B cell (primary cell): Measurements from ENCODE around the gene HAUS3.
"Not testable (repeated sequence)": the region's sequence is repeated elsewhere in the genome, so short reads cannot be mapped to it uniquely, and the experiment has no call there.

Experiments used
- EZH2 ChIP-seq: IDR thresholded peaks from 2 replicates; pipeline ENCODE4 v1.6.1; 2012; ENCODE audit warnings: borderline replicate concordance, low read depth, mild to moderate bottlenecking, moderate library complexity, low read length; ENCODE audit not compliant: insufficient read depth, poor library complexity, severe bottlenecking
- TF ChIP-seq, protein P1 (sequence below): fragments of 200-600 bp; IDR thresholded peaks from one replicate; pipeline ENCODE4 v1.8.0; 2022; ENCODE audit warnings: antibody characterized with exemption, mild to moderate bottlenecking

DNA sequence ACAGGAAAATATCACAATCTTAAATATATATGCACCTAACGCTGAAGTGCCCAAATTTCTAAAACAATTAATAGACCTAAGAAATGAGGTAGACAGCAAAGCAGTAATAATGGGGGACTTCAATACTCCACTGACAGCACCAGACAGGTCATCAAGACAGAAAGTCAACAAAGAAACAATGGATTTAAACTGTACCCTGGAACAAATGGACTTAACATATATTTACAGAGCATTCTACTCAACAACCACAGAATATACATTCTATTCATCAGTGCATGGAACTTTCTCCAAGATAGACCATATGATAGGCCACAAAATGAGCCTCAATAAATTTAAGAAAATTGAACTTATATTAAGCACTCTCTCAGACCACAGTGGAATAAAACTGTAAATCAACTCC lies 39.1 kb downstream of the HAUS3 start:
- TF ChIP-seq, protein P1, sequence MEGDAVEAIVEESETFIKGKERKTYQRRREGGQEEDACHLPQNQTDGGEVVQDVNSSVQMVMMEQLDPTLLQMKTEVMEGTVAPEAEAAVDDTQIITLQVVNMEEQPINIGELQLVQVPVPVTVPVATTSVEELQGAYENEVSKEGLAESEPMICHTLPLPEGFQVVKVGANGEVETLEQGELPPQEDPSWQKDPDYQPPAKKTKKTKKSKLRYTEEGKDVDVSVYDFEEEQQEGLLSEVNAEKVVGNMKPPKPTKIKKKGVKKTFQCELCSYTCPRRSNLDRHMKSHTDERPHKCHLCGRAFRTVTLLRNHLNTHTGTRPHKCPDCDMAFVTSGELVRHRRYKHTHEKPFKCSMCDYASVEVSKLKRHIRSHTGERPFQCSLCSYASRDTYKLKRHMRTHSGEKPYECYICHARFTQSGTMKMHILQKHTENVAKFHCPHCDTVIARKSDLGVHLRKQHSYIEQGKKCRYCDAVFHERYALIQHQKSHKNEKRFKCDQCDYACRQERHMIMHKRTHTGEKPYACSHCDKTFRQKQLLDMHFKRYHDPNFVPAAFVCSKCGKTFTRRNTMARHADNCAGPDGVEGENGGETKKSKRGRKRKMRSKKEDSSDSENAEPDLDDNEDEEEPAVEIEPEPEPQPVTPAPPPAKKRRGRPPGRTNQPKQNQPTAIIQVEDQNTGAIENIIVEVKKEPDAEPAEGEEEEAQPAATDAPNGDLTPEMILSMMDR: not testable (repeated sequence)
- TF ChIP-seq EZH2: not testable (repeated sequence)
